DOHH2 (cell line): ENCODE results near the gene KIAA1614.

Experiments used
- EZH2phosphoT487 ChIP-seq: fragments of 200-600 bp; sonication (generic); IDR thresholded peaks from 2 replicates; pipeline ENCODE4 v1.6.1; 2017; ENCODE audit warnings: borderline replicate concordance, mild to moderate bottlenecking, antibody characterized with exemption, low read length, moderate library complexity, mixed read lengths
- TF ChIP-seq, protein P1 (sequence below): fragments of 200-600 bp; sonication (generic); IDR thresholded peaks from one replicate; pipeline ENCODE4 v1.5.1; 2014; ENCODE audit warnings: antibody characterized with exemption, mild to moderate bottlenecking, low read depth, low read length; ENCODE audit not compliant: poor library complexity, severe bottlenecking

DNA sequence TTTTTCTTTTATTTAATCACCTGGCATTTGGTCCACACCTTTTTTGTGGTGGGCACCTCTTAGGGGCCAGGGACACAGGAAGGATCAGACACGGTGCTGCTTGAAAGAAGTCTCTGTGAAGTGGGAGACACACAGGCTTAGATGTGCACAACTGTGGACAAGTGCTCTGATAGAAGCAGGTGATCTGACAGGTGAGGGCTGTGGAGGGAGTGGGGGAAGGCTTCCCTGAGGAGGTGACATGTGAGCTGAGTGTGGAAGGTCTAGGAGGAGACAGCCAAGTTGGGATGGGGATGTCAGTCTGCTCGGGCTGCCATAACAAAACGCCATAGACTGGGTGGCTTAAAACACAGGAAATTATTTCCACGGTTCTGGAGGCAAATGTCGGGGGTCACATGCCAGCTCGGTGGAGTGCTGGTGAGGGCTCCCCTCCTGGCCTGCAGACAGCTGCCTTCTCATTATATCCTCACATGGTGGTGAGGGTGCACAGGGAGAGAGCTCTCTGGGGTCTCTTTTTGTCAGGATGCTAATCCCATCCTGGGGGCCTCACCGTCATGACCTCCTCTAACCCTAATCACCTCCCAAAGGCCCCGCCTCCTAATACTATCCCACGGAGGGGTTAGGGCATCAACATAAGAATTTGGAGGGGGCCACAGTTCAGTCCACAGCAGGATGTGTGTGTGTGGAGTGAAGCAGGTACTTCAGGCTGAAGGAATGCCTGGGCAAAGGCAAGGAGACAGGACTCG, 5.2 kb upstream of the KIAA1614 start:
- TF ChIP-seq, protein P1, sequence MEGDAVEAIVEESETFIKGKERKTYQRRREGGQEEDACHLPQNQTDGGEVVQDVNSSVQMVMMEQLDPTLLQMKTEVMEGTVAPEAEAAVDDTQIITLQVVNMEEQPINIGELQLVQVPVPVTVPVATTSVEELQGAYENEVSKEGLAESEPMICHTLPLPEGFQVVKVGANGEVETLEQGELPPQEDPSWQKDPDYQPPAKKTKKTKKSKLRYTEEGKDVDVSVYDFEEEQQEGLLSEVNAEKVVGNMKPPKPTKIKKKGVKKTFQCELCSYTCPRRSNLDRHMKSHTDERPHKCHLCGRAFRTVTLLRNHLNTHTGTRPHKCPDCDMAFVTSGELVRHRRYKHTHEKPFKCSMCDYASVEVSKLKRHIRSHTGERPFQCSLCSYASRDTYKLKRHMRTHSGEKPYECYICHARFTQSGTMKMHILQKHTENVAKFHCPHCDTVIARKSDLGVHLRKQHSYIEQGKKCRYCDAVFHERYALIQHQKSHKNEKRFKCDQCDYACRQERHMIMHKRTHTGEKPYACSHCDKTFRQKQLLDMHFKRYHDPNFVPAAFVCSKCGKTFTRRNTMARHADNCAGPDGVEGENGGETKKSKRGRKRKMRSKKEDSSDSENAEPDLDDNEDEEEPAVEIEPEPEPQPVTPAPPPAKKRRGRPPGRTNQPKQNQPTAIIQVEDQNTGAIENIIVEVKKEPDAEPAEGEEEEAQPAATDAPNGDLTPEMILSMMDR, result no peak
- no peak for TF ChIP-seq EZH2phosphoT487
